GM18517 (cell line): ENCODE results near the gene ARV1.
"Not testable (repeated sequence)": the region's sequence is repeated elsewhere in the genome, so short reads cannot be mapped to it uniquely, and the experiment has no call there.

Experiments
- ATAC-seq: cut with Tn5 transposase; IDR thresholded peaks from one replicate; pipeline ENCODE4 v1.9.1; 2021; ENCODE audit warnings: mild to moderate bottlenecking, moderate library complexity; ENCODE audit not compliant: unreplicated experiment

Gene ARV1

GRCh38 chr1:231016966-231017365 is 38.1 kb downstream of the ARV1 start:
- ATAC-seq, result no peak

- ATAC-seq, result no peak
Observed at GRCh38 chr1:231019711-231020110, 40.8 kb downstream of the ARV1 start.

GRCh38 chr1:231020139-231020601 is 41.3 kb downstream of the ARV1 start:
- ATAC-seq, result no peak

GRCh38 chr1:231020816-231021215 is 41.9 kb downstream of the ARV1 start:
- ATAC-seq, result no peak

GRCh38 chr1:231021540-231022031 is 42.7 kb downstream of the ARV1 start:
- no peak for ATAC-seq

GRCh38 chr1:231022543-231022942 is 43.6 kb downstream of the ARV1 start:
- not testable (repeated sequence) for ATAC-seq

GRCh38 chr1:231023150-231023549 is 44.3 kb downstream of the ARV1 start:
- no peak for ATAC-seq

- no peak for ATAC-seq
Observed at GRCh38 chr1:231026576-231026975, 47.7 kb downstream of the ARV1 start.

GRCh38 chr1:231027136-231027925 is 48.4 kb downstream of the ARV1 start:
- no peak for ATAC-seq

- ATAC-seq, result no peak
Observed at GRCh38 chr1:231027971-231028370, 49.1 kb downstream of the ARV1 start.

GRCh38 chr1:231028682-231029081 is 49.8 kb downstream of the ARV1 start:
- ATAC-seq, result no peak

- ATAC-seq, result not testable (repeated sequence)
Observed at GRCh38 chr1:231029247-231029646, 50.4 kb downstream of the ARV1 start.

GRCh38 chr1:231029841-231030240 is 50.9 kb downstream of the ARV1 start:
- ATAC-seq, result no peak

GRCh38 chr1:231032963-231033362 is 54.1 kb downstream of the ARV1 start:
- no peak for ATAC-seq

- ATAC-seq, result no peak
Observed at GRCh38 chr1:231035799-231036198, 56.9 kb downstream of the ARV1 start.

- ATAC-seq, result no peak
Observed at GRCh38 chr1:231036416-231036815, 57.5 kb downstream of the ARV1 start.

GRCh38 chr1:231037585-231038517 is 59.0 kb downstream of the ARV1 start:
- ATAC-seq, result no peak

- peak; percentile 41 for ATAC-seq
Observed at GRCh38 chr1:231039161-231040018, 60.5 kb downstream of the ARV1 start.

- peak; percentile 63 for ATAC-seq
Observed at GRCh38 chr1:231040019-231040799, 61.3 kb downstream of the ARV1 start, which contains the start of gene FAM89A. Gene FAM89A, minus strand, starts transcription at chr1:231040254. Its CDS starts 43 bp downstream, at chr1:231040211.
